ENCODE results near the gene DAB2. TPM values are rescaled to one million over a fixed set of nuclear protein-coding genes. Genes with fewer than 3 reads are reported as not detected.

DAB2 gene
- total and polyA plus RNA-seq, 4 donors: 10.0 to 25.6 (median 16.1) TPM

GRCh38 chr5:39430461-39430860 lies 5.7 kb upstream of the DAB2 start:
- TF ChIP-seq JUND (IDR thresholded peaks at IDR 0.05) (no peak), RAD21 (IDR thresholded peaks at IDR 0.05) (no peak), HNF4G (IDR thresholded peaks at IDR 0.05) (no peak), SP1 (IDR thresholded peaks at IDR 0.05) (no peak), GABPA (IDR thresholded peaks at IDR 0.05 in 1 of 2, conservative IDR thresholded peaks at IDR 0.05 in 1 of 2) (no peak), NR2F2 (IDR thresholded peaks at IDR 0.05) (no peak), FOXA1 (IDR thresholded peaks at IDR 0.05) (no peak), CTCF (IDR thresholded peaks at IDR 0.05; ENCODE audit: low read depth, low read length, missing input control) (no peak)
- no peaks in the 10 kb centered on the region for H3K9me3 ChIP-seq (ENCODE audit: control insufficient read depth in 4 of 4, low read length in 3 of 4)
- no peak overlapping the region for H3K9ac ChIP-seq (ENCODE audit: low read depth in 1 of 2, low read length in 2 of 2)
- peaks cover 0 to 12% (median under 1%) of the 10 kb centered on the region in 4 donors for H3K27me3 ChIP-seq (ENCODE audit: control insufficient read depth in 4 of 4, insufficient read depth in 4 of 4, low read length in 3 of 4)
- H3K36me3 ChIP-seq (ENCODE audit: control insufficient read depth in 4 of 4, insufficient read depth in 3 of 4, low read depth in 1 of 4, low read length in 3 of 4): no peaks in the 10 kb centered on the region
- no peak overlapping the region for H3K4me3 ChIP-seq (ENCODE audit: low read depth in 1 of 3, low read length in 3 of 3)
- WGBS: 87% methylated on average over 2 of the region's 2 CpGs
- H3K4me1 ChIP-seq (ENCODE audit: control insufficient read depth in 4 of 4, insufficient read depth in 4 of 4, low read length in 3 of 4): no peaks in the 10 kb centered on the region
- no peak overlapping the region for H3K27ac ChIP-seq (ENCODE audit: low read depth in 1 of 2, low read length in 2 of 2)
- DNase-seq (ENCODE audit: low spot score): no peak

DNA sequence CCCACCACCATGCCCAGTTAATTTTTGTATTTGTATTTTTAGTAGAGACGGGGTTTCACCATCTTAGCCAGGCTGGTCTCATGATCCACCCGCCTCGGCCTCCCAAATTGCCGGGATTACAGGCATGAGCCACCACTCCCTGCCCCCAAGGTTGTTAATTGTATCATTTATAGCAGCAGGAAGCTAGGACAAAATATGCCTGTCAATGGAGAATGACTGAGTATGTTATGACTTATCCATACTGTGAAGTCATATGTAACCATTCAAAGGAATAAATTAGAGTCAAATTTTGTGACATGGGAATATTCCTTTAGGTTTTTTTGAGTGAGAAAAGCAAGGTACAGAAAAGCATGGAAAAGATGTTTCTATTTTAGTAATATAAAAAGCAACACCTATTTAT lies 3.9 kb upstream of the DAB2 start:
- Histone ChIP-seq H3K4me1 (ENCODE audit: control insufficient read depth in 4 of 4, insufficient read depth in 4 of 4, low read length in 3 of 4) (peaks cover 0 to 10% (median 5%) of the 10 kb centered on the region in 4 donors), H3K9ac (ENCODE audit: low read depth in 1 of 2, low read length in 2 of 2) (no peak overlapping the region), H3K4me3 (ENCODE audit: low read depth in 1 of 3, low read length in 3 of 3) (no peak overlapping the region), H3K27me3 (ENCODE audit: control insufficient read depth in 4 of 4, insufficient read depth in 4 of 4, low read length in 3 of 4) (peaks cover 0 to 8% (median 0%) of the 10 kb centered on the region in 4 donors), H3K9me3 (ENCODE audit: control insufficient read depth in 4 of 4, low read length in 3 of 4) (no peaks in the 10 kb centered on the region), H3K36me3 (ENCODE audit: control insufficient read depth in 4 of 4, insufficient read depth in 3 of 4, low read depth in 1 of 4, low read length in 3 of 4) (no peaks in the 10 kb centered on the region), H3K27ac (ENCODE audit: low read depth in 1 of 2, low read length in 2 of 2) (no peak overlapping the region)
- 84% methylated on average over 4 of the region's 4 CpGs for WGBS
- DNase-seq (ENCODE audit: low spot score): no peak
- TF ChIP-seq RXRA (IDR thresholded peaks at IDR 0.05) (no peak), NR2F2 (IDR thresholded peaks at IDR 0.05) (no peak), JUND (IDR thresholded peaks at IDR 0.05) (no peak), GABPA (IDR thresholded peaks at IDR 0.05 in 1 of 2, conservative IDR thresholded peaks at IDR 0.05 in 1 of 2) (no peak), FOXA2 (IDR thresholded peaks at IDR 0.05) (no peak), YY1 (IDR thresholded peaks at IDR 0.05) (no peak), FOXA1 (IDR thresholded peaks at IDR 0.05) (no peak), EGR1 (IDR thresholded peaks at IDR 0.05; ENCODE audit: low read depth in 2 of 2) (no peak), CTCF (IDR thresholded peaks at IDR 0.05; ENCODE audit: low read depth, low read length, missing input control) (no peak), TAF1 (conservative IDR thresholded peaks at IDR 0.05) (no peak), HNF4G (IDR thresholded peaks at IDR 0.05) (no peak), RAD21 (IDR thresholded peaks at IDR 0.05) (no peak)
- TF ChIP-seq, protein P1, sequence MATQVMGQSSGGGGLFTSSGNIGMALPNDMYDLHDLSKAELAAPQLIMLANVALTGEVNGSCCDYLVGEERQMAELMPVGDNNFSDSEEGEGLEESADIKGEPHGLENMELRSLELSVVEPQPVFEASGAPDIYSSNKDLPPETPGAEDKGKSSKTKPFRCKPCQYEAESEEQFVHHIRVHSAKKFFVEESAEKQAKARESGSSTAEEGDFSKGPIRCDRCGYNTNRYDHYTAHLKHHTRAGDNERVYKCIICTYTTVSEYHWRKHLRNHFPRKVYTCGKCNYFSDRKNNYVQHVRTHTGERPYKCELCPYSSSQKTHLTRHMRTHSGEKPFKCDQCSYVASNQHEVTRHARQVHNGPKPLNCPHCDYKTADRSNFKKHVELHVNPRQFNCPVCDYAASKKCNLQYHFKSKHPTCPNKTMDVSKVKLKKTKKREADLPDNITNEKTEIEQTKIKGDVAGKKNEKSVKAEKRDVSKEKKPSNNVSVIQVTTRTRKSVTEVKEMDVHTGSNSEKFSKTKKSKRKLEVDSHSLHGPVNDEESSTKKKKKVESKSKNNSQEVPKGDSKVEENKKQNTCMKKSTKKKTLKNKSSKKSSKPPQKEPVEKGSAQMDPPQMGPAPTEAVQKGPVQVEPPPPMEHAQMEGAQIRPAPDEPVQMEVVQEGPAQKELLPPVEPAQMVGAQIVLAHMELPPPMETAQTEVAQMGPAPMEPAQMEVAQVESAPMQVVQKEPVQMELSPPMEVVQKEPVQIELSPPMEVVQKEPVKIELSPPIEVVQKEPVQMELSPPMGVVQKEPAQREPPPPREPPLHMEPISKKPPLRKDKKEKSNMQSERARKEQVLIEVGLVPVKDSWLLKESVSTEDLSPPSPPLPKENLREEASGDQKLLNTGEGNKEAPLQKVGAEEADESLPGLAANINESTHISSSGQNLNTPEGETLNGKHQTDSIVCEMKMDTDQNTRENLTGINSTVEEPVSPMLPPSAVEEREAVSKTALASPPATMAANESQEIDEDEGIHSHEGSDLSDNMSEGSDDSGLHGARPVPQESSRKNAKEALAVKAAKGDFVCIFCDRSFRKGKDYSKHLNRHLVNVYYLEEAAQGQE (IDR thresholded peaks at IDR 0.05): no peak

Data from liver (tissue), 9 donors.